ENCODE results near the gene PMPCA. TPM values are rescaled to one million over a fixed set of nuclear protein-coding genes. Genes with fewer than 3 reads are reported as not detected.

PMPCA gene
- total and polyA plus RNA-seq, 2 donors (not counting 3 experiments of a cell fraction or from before 2014, with no cell fraction given): 69.0 to 75.3 TPM

DNA sequence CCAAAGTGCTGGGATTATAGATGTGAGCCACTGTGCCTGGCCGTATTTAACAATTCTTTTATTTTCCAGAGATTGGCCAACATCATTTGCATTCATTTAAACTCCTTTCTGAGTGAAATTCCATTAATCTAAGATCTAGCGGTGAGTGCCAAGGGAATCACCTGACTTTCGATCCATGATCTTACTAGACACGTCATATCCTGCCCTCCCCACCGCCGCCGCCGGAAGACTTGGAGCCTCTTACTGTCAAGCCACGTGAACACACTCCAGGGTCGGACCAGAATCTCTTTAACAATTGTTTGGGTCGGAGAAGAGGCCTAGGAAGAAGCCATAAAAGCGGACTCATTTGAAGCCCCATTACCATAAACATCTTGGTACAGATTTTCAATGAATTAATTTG is 16.3 kb downstream of the PMPCA start:
- DNase-seq (ENCODE audit: low read depth, low spot score) (no peak), FAIRE-seq (no peak)
- Histone ChIP-seq H3K4me2 (ENCODE audit: insufficient read depth, low read length) (no peak overlapping the region), H3K9me3 (replicated peaks; ENCODE audit: control insufficient read depth, insufficient read depth, low read length) (no peaks in the 10 kb centered on the region), H3K36me3 (ENCODE audit: control insufficient read depth in 2 of 2, extremely low read depth in 1 of 2, insufficient read depth in 2 of 2, low read length in 2 of 2) (peaks cover 10 to 37% of the 10 kb centered on the region in 2 experiments), H3K79me2 (ENCODE audit: control insufficient read depth, insufficient read depth, low read length) (no peaks in the 10 kb centered on the region), H3K9me1 (replicated peaks; ENCODE audit: control insufficient read depth, extremely low read depth, insufficient read depth, low read length) (no peaks in the 10 kb centered on the region), H2AFZ (ENCODE audit: low read depth, low read length) (no peak overlapping the region), H3K27ac (ENCODE audit: insufficient read depth, low read depth, low read length) (no peak overlapping the region), H3K4me3 (replicated peaks in 1 of 3; ENCODE audit: insufficient read depth in 1 of 3, low read depth in 1 of 3, low read length in 3 of 3) (no peak overlapping the region), H4K20me1 (replicated peaks; ENCODE audit: control insufficient read depth, extremely low read depth, insufficient read depth, low read length) (no peaks in the 10 kb centered on the region), H3K27me3 (ENCODE audit: control insufficient read depth in 2 of 2, insufficient read depth in 2 of 2, low read length in 2 of 2) (no peaks in the 10 kb centered on the region), H3K9ac (replicated peaks; ENCODE audit: extremely low read depth, insufficient read depth, low read length) (no peak overlapping the region), H3K4me1 (ENCODE audit: control insufficient read depth, extremely low read depth, insufficient read depth, low read length) (no peaks in the 10 kb centered on the region)
- intact Hi-C loops (cut with micrococcal nuclease): no loop called here
- POLR2A ChIA-PET: no interaction called here
- CTCF ChIA-PET: no interaction called here
- dilution Hi-C loops (cut with MboI; ENCODE audit: extremely low pct_ligation_motif_present, low sequenced_read_pairs): no loop called here
- TF ChIP-seq MAX (IDR thresholded peaks at IDR 0.05; ENCODE audit: insufficient read depth, insufficient read length) (no peak), POLR2A (IDR thresholded peaks at IDR 0.05; ENCODE audit: low read depth, low read length) (no peak), POLR2AphosphoS5 (IDR thresholded peaks at IDR 0.05; ENCODE audit: insufficient read depth, low read depth, low read length) (no peak), MYC (IDR thresholded peaks at IDR 0.05; ENCODE audit: low read depth, low read length) (no peak), FOS (IDR thresholded peaks at IDR 0.05; ENCODE audit: borderline replicate concordance, insufficient read depth, low read length) (no peak), JUN (IDR thresholded peaks at IDR 0.05; ENCODE audit: borderline replicate concordance, insufficient read depth, insufficient read length, low read depth) (no peak), EZH2 (IDR thresholded peaks at IDR 0.05; ENCODE audit: borderline replicate concordance, low read depth, low read length, severe bottlenecking) (no peak), GATA2 (IDR thresholded peaks at IDR 0.05; ENCODE audit: insufficient read depth, insufficient read length, low read depth, low read length) (no peak), CTCF (IDR thresholded peaks at IDR 0.05; ENCODE audit: extremely low read depth in 1 of 2, insufficient read depth in 1 of 2, low read depth in 1 of 2, low read length in 2 of 2) (no peak)
- BruUV-seq (replicated peaks): no TSS peak

Data from endothelial cell of umbilical vein (primary cell).